Measurements from ENCODE around the gene DLG4.

GRCh38 chr17:7204336-7204735 is 15.3 kb downstream of the DLG4 start:
- TF ChIP-seq CTCF (IDR thresholded peaks at IDR 0.05; ENCODE audit: low read length) = no peak
- TF ChIP-seq EZH2 (IDR thresholded peaks at IDR 0.05; ENCODE audit: borderline replicate concordance, low read length) = no peak

Data from OCI-LY1 (cell line).